PC-9 (cell line): ENCODE data around the gene CKAP5. TPM values are rescaled to one million over a fixed set of nuclear protein-coding genes. Genes with fewer than 3 reads are reported as not detected.

Experiments
- BruUV-seq: library from RNA; stranded (reverse); fragments of 400-500 nt; replicated peaks from 2 replicates; lab custom pipeline; 2021; lab: Mats Ljungman, UMichigan
- CTCF ChIA-PET: fragments of 300-600 bp; sonication (Branson Sonifier 250); formaldehyde crosslinking; loops from one replicate; lab custom pipeline; 2022; ENCODE audit warnings: antibody characterized with exemption; lab: Charles Lee
- POLR2A ChIA-PET: fragments of 300-600 bp; sonication (Branson Sonifier 250); formaldehyde crosslinking; loops from one replicate; lab custom pipeline; 2022; ENCODE audit warnings: antibody characterized with exemption; ENCODE audit not compliant: unreplicated experiment; lab: Charles Lee
- DNase-seq, 2 experiments: peaks; one replicate each; pipeline versions ENCODE4 v3.0.0 to v3.0.0-alpha.2; 2015 to 2022; ENCODE audit warnings: mixed read lengths in 1 of 2
- H2AFZ ChIP-seq: fragments of 200-600 bp; sonication (generic); 2 replicates; pipeline ENCODE4 v1.8.1; 2017; ENCODE audit warnings: antibody characterized with exemption
- H3F3A ChIP-seq: fragments of 200-600 bp; sonication (generic); 2 replicates; pipeline ENCODE4 v1.8.1; 2017; ENCODE audit warnings: antibody characterized with exemption, mild to moderate bottlenecking, low read depth; ENCODE audit not compliant: insufficient read depth
- H3K27ac ChIP-seq: fragments of 200-600 bp; sonication (generic); 2 replicates; pipeline ENCODE4 v1.6.1; 2016; ENCODE audit warnings: mixed run types
- H3K27me3 ChIP-seq: fragments of 200-600 bp; sonication (generic); 2 replicates; pipeline ENCODE4 v1.6.1; 2016; ENCODE audit warnings: low read depth, mixed run types; ENCODE audit not compliant: insufficient read depth
- H3K36me3 ChIP-seq: fragments of 200-600 bp; sonication (generic); 2 replicates; pipeline ENCODE4 v1.6.1; 2016; ENCODE audit warnings: low read depth, mixed run types
- H3K4me1 ChIP-seq: fragments of 200-600 bp; sonication (generic); replicated peaks from 2 replicates; pipeline ENCODE4 v1.6.1; 2016; ENCODE audit warnings: mixed run types; ENCODE audit not compliant: insufficient read depth
- H3K4me2 ChIP-seq: fragments of 200-600 bp; sonication (generic); 2 replicates; pipeline ENCODE4 v1.6.1; 2017; ENCODE audit warnings: mixed run types
- H3K4me3 ChIP-seq: fragments of 200-600 bp; sonication (generic); 2 replicates; pipeline ENCODE4 v1.6.1; 2016; ENCODE audit warnings: mixed run types
- H3K79me2 ChIP-seq: fragments of 200-600 bp; sonication (generic); 2 replicates; pipeline ENCODE4 v1.6.1; 2017; ENCODE audit warnings: low read depth, mixed run types
- H3K9me2 ChIP-seq: fragments of 200-600 bp; sonication (generic); 2 replicates; pipeline ENCODE4 v1.8.1; 2017; ENCODE audit warnings: mild to moderate bottlenecking; ENCODE audit not compliant: insufficient read depth
- H3K9me3 ChIP-seq: fragments of 200-600 bp; sonication (generic); 2 replicates; pipeline ENCODE4 v1.8.1; 2016; ENCODE audit warnings: low read depth; ENCODE audit not compliant: insufficient read depth
- H4K20me1 ChIP-seq: fragments of 200-600 bp; sonication (generic); 2 replicates; pipeline ENCODE4 v1.8.1; 2017; ENCODE audit not compliant: insufficient read depth
- EZH2 ChIP-seq: fragments of 200-600 bp; sonication (generic); IDR thresholded peaks from 2 replicates; pipeline ENCODE4 v1.8.0; 2017; ENCODE audit warnings: antibody characterized with exemption, low read depth
- intact Hi-C: fragments of 100-400 bp; cut with micrococcal nuclease; formaldehyde crosslinking; loops from one replicate; pipeline ENCODE4 v1.10.0; 2022; ENCODE audit not compliant: unreplicated experiment
- total RNA-seq: library from RNA; stranded (reverse); gene quantifications from 2 replicates; pipeline ENCODE4 v1.2.3, GENCODE V29; 2021
- TF ChIP-seq, protein P1 (sequence below): fragments of 200-600 bp; sonication (generic); conservative IDR thresholded peaks from 2 replicates; pipeline ENCODE4 v1.6.1; 2017; ENCODE audit warnings: mixed run types, antibody characterized with exemption, mild to moderate bottlenecking, moderate library complexity

CKAP5 gene
- total RNA-seq, 1 experiment from 2014 or later = 195 TPM

DNA sequence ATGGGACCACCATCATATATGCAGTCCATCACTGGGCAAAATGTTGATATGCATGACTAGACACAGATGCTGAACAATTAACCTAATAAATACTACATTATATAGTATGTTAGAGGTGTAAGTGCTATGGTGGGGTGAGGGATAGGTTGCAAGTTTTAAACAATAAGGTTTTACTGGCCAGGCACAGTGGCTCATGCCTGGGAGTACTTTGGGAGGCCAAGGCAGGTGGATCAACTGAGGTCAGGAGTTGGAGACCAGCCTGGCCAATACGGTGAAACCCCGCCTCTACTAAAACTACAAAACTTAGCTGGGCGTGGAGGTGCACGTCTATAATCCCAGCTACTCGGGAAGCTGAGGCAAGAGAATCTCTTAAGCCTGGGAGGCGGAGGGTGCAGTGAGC, 98.9 kb downstream of the CKAP5 start:
- Histone ChIP-seq H3K79me2 (no peaks in the 10 kb centered on the region), H3K36me3 (peaks cover 61% of the 10 kb centered on the region), H3K4me1 (no peaks in the 10 kb centered on the region), H3K9me3 (no peaks in the 10 kb centered on the region), H3F3A (0 out of 2 replicates have a peak, but pooled peaks cover 4% of the 10 kb centered on the region), H2AFZ (no peak overlapping the region), H3K4me2 (no peak overlapping the region), H3K27ac (no peak overlapping the region), H3K9me2 (no peaks in the 10 kb centered on the region), H4K20me1 (peaks cover 5% of the 10 kb centered on the region; the same call in 1 of the 2 replicates), H3K27me3 (no peaks in the 10 kb centered on the region), H3K4me3 (no peak overlapping the region)
- intact Hi-C loops = no loop called here
- TF ChIP-seq EZH2 = no peak
- TF ChIP-seq, protein P1, sequence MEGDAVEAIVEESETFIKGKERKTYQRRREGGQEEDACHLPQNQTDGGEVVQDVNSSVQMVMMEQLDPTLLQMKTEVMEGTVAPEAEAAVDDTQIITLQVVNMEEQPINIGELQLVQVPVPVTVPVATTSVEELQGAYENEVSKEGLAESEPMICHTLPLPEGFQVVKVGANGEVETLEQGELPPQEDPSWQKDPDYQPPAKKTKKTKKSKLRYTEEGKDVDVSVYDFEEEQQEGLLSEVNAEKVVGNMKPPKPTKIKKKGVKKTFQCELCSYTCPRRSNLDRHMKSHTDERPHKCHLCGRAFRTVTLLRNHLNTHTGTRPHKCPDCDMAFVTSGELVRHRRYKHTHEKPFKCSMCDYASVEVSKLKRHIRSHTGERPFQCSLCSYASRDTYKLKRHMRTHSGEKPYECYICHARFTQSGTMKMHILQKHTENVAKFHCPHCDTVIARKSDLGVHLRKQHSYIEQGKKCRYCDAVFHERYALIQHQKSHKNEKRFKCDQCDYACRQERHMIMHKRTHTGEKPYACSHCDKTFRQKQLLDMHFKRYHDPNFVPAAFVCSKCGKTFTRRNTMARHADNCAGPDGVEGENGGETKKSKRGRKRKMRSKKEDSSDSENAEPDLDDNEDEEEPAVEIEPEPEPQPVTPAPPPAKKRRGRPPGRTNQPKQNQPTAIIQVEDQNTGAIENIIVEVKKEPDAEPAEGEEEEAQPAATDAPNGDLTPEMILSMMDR = no peak
- BruUV-seq = no TSS peak
- ChIA-PET POLR2A (no interaction called here), CTCF (no interaction called here)
- no peak for DNase-seq

DNA sequence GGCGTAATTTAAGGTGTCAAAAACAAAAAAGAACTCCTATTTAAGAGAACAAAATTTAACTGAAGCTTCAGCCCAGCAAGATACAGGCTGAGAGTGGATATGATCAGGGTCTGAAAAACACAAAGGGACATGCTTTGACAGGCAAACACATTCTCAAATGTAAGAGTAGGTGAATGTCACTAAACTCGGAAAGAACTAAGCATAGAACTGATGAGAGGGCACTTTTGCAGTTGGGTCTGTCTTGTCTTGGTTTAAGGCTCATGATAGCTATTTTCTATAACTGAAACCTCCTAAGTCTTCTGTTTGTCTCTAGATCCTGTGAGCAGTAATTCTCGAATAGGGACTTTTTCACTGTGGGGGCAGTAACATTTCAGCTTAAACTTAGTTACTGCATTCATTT, 100.1 kb downstream of the CKAP5 start:
- Histone ChIP-seq H3F3A (0 out of 2 replicates have a peak, but pooled peaks cover 4% of the 10 kb centered on the region), H3K4me1 (no peaks in the 10 kb centered on the region), H3K4me2 (no peak overlapping the region), H3K27me3 (no peaks in the 10 kb centered on the region), H3K79me2 (no peaks in the 10 kb centered on the region), H3K9me2 (no peaks in the 10 kb centered on the region), H2AFZ (no peak overlapping the region), H3K27ac (no peak overlapping the region), H3K36me3 (peaks cover 56% of the 10 kb centered on the region), H3K4me3 (no peak overlapping the region), H4K20me1 (peaks cover 5% of the 10 kb centered on the region; the same call in 1 of the 2 replicates), H3K9me3 (no peaks in the 10 kb centered on the region)
- intact Hi-C loops = no loop called here
- no TSS peak for BruUV-seq
- no peak for DNase-seq
- TF ChIP-seq, protein P1 = no peak
- no peak for TF ChIP-seq EZH2
- CTCF ChIA-PET = no interaction called here
- POLR2A ChIA-PET = no interaction called here

DNA sequence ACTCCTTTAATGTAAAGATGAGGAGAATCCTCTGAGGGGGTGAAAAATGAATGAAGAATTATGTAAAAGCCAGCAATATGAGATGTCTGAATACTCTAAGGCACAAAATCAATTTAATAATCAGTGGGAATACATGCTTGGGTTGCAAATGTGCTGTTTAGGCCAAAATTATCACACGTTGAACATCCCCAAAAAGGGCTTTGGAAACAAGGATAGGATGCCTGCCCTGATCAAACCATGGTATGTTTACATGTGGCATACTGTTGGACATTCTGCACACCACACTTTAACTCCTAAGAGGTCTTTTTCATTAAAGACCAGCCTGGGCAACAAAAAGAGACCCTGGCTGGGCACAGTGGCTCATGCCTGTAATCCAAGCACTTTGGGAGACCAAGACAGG, 100.8 kb downstream of the CKAP5 start:
- no peak overlapping the region for H2AFZ ChIP-seq
- 0 out of 2 replicates have a peak, but pooled peaks cover 3% of the 10 kb centered on the region for H3F3A ChIP-seq
- H3K4me3 ChIP-seq = no peak overlapping the region
- no peaks in the 10 kb centered on the region for H3K27me3 ChIP-seq
- H3K9me3 ChIP-seq = no peaks in the 10 kb centered on the region
- POLR2A ChIA-PET = no interaction called here
- TF ChIP-seq, protein P1 = no peak
- TF ChIP-seq EZH2 = no peak
- H3K36me3 ChIP-seq = peaks cover 49% of the 10 kb centered on the region
- H3K4me1 ChIP-seq = no peaks in the 10 kb centered on the region
- no TSS peak for BruUV-seq
- H3K79me2 ChIP-seq = no peaks in the 10 kb centered on the region
- H3K27ac ChIP-seq = no peak overlapping the region
- no peak overlapping the region for H3K4me2 ChIP-seq
- intact Hi-C loops = no loop called here
- CTCF ChIA-PET = no interaction called here
- no peak for DNase-seq
- no peaks in the 10 kb centered on the region for H3K9me2 ChIP-seq
- H4K20me1 ChIP-seq = peaks cover 5% of the 10 kb centered on the region; the same call in 1 of the 2 replicates
